H1 (cell line): Measurements from ENCODE around the gene SLC6A2. TPM values are rescaled to one million over a fixed set of nuclear protein-coding genes. Genes with fewer than 3 reads are reported as not detected.

Experiments used
- CTCF ChIA-PET: fragments of 300-600 bp; sonication (Branson Sonifier 250); formaldehyde crosslinking; loops from one replicate; lab custom pipeline; 2021; ENCODE audit not compliant: partially characterized antibody; lab: Charles Lee
- POLR2A ChIA-PET: fragments of 300-600 bp; sonication (Branson Sonifier 250); formaldehyde crosslinking; loops from one replicate; lab custom pipeline; 2021; ENCODE audit warnings: inconsistent platforms; ENCODE audit not compliant: partially characterized antibody; lab: Charles Lee
- DNase-seq, 2 experiments: peaks; one replicate each; pipeline versions ENCODE4 v3.0.0 to v3.0.0-alpha.2; 2010 to 2022; ENCODE audit warnings: low spot score in 2 of 2, low read depth in 1 of 2, mixed read lengths in 1 of 2
- FAIRE-seq: peaks from 2 replicates; lab custom pipeline; 2011; peaks lifted over from hg19 to GRCh38; lab: Jason Lieb, UNC
- H2AFZ ChIP-seq: 2 replicates; pipeline ENCODE4 v1.8.1; 2012; ENCODE audit warnings: low read length, inconsistent platforms
- H2AK5ac ChIP-seq: 2 replicates; pipeline ENCODE4 v1.6.1; 2013; ENCODE audit warnings: low read depth, low read length
- H2BK120ac ChIP-seq: replicated peaks from 2 replicates; pipeline ENCODE3; 2013; ENCODE audit warnings: low read depth, low read length, inconsistent platforms
- H2BK12ac ChIP-seq: 2 replicates; pipeline ENCODE4 v1.6.1; 2013; ENCODE audit warnings: low read depth, low read length
- H2BK15ac ChIP-seq: 2 replicates; pipeline ENCODE4 v1.6.1; 2013; ENCODE audit warnings: low read length
- H2BK20ac ChIP-seq: 2 replicates; pipeline ENCODE4 v1.6.1; 2013; ENCODE audit warnings: low read length
- H2BK5ac ChIP-seq: 2 replicates; pipeline ENCODE4 v1.6.1; 2013; ENCODE audit warnings: low read depth, low read length
- H3K14ac ChIP-seq: 2 replicates; pipeline ENCODE4 v1.6.1; 2013; ENCODE audit warnings: inconsistent platforms; ENCODE audit not compliant: insufficient read length
- H3K18ac ChIP-seq: 2 replicates; pipeline ENCODE4 v1.6.1; 2013; ENCODE audit warnings: low read length; ENCODE audit errors: extremely low read depth
- H3K23ac ChIP-seq: 2 replicates; pipeline ENCODE4 v1.6.1; 2013; ENCODE audit warnings: inconsistent platforms; ENCODE audit not compliant: insufficient read length
- H3K23me2 ChIP-seq: 2 replicates; pipeline ENCODE4 v1.6.1; 2013; ENCODE audit warnings: low read depth, low read length
- H3K27ac ChIP-seq: 2 replicates; pipeline ENCODE4 v1.6.1; 2011; ENCODE audit warnings: low read depth, low read length, inconsistent platforms
- H3K27me3 ChIP-seq, 4 experiments: replicated peaks in 1 of 4; 1 replicate in 1 of 4; 2 replicates in 3 of 4; pipeline versions ENCODE4 v1.6.1 to v1.8.1; 2011 to 2013; ENCODE audit warnings: low read length in 3 of 4, mild to moderate bottlenecking in 3 of 4, inconsistent platforms in 2 of 4, mixed read lengths in 2 of 4, moderate library complexity in 1 of 4; ENCODE audit not compliant: control insufficient read depth in 3 of 4, insufficient read depth in 3 of 4; ENCODE audit errors: extremely low read depth in 1 of 4
- H3K36me3 ChIP-seq, 4 experiments: 2 replicates each; pipeline versions ENCODE4 v1.6.1 to v1.8.1; 2011 to 2013; ENCODE audit warnings: mild to moderate bottlenecking in 4 of 4, low read length in 3 of 4, moderate library complexity in 2 of 4, control low read depth in 1 of 4, inconsistent platforms in 1 of 4; ENCODE audit not compliant: insufficient read depth in 4 of 4, control insufficient read depth in 2 of 4
- H3K4ac ChIP-seq: replicated peaks from 2 replicates; pipeline ENCODE3; 2013; ENCODE audit warnings: low read length, low read depth, mixed read lengths, inconsistent platforms; ENCODE audit not compliant: insufficient read length
- H3K4me1 ChIP-seq, 4 experiments: replicated peaks in 1 of 4; 1 replicate in 1 of 4; 2 replicates in 3 of 4; pipeline versions ENCODE4 v1.6.1 to v1.8.1; 2011 to 2013; ENCODE audit warnings: low read length in 3 of 4, inconsistent platforms in 2 of 4, mixed read lengths in 1 of 4; ENCODE audit not compliant: insufficient read depth in 4 of 4, control insufficient read depth in 3 of 4
- H3K4me2 ChIP-seq, 2 experiments: 2 replicates each; pipeline versions ENCODE4 v1.6.1 to v1.8.1; 2011 to 2013; ENCODE audit warnings: low read depth in 2 of 2, low read length in 2 of 2, control low read depth in 1 of 2, inconsistent platforms in 1 of 2, mild to moderate bottlenecking in 1 of 2; ENCODE audit not compliant: insufficient read depth in 1 of 2
- H3K4me3 ChIP-seq, 4 experiments: fragments of 200-600, 300-600 bp in 1 of 4; sonication (generic), shearing (Covaris generic), sonication (Bioruptor Twin) in 1 of 4; 2 replicates each; pipeline versions ENCODE4 v1.5.1 to v1.8.1; 2011 to 2016; ENCODE audit warnings: low read length in 4 of 4, low read depth in 3 of 4, control low read depth in 2 of 4, inconsistent platforms in 2 of 4, mild to moderate bottlenecking in 2 of 4, mixed read lengths in 1 of 4, moderate library complexity in 1 of 4; ENCODE audit not compliant: insufficient read depth in 2 of 4; ENCODE audit errors: extremely low read depth in 1 of 4
- H3K56ac ChIP-seq: replicated peaks from 2 replicates; pipeline ENCODE3; 2013; ENCODE audit warnings: low read depth, mild to moderate bottlenecking, mixed read lengths, low read length, inconsistent platforms; ENCODE audit not compliant: insufficient read length
- H3K79me1 ChIP-seq: 2 replicates; pipeline ENCODE4 v1.6.1; 2013; ENCODE audit warnings: low read depth, low read length, control low read depth
- H3K79me2 ChIP-seq, 2 experiments: 2 replicates each; pipeline versions ENCODE4 v1.6.1 to v1.8.1; 2012 to 2013; ENCODE audit warnings: low read length in 2 of 2, mild to moderate bottlenecking in 2 of 2, inconsistent platforms in 1 of 2; ENCODE audit not compliant: insufficient read depth in 2 of 2, control insufficient read depth in 1 of 2
- H3K9ac ChIP-seq, 4 experiments: replicated peaks in 1 of 4; 1 replicate in 1 of 4; 2 replicates in 3 of 4; pipeline versions ENCODE4 v1.6.1 to v1.8.1; 2011 to 2013; ENCODE audit warnings: low read depth in 3 of 4, low read length in 3 of 4, control low read depth in 2 of 4, mild to moderate bottlenecking in 2 of 4, moderate library complexity in 2 of 4, inconsistent platforms in 1 of 4; ENCODE audit errors: extremely low read depth in 1 of 4
- H3K9me3 ChIP-seq, 2 experiments: 2 replicates each; pipeline versions ENCODE4 v1.6.1 to v1.8.1; 2012 to 2013; ENCODE audit warnings: mild to moderate bottlenecking in 2 of 2, moderate library complexity in 2 of 2, control low read depth in 1 of 2, inconsistent platforms in 1 of 2, low read depth in 1 of 2, low read length in 1 of 2, mixed read lengths in 1 of 2; ENCODE audit not compliant: insufficient read depth in 2 of 2
- H4K20me1 ChIP-seq, 2 experiments: replicated peaks in 1 of 2; 2 replicates each; pipeline versions ENCODE3 to v1.8.1; 2011 to 2013; ENCODE audit warnings: inconsistent platforms in 2 of 2, low read length in 2 of 2, mild to moderate bottlenecking in 1 of 2; ENCODE audit not compliant: insufficient read depth in 2 of 2, control insufficient read depth in 1 of 2
- H4K5ac ChIP-seq: 2 replicates; pipeline ENCODE4 v1.6.1; 2013; ENCODE audit warnings: low read length, low read depth, mixed read lengths, inconsistent platforms; ENCODE audit not compliant: insufficient read length
- H4K8ac ChIP-seq: 2 replicates; pipeline ENCODE4 v1.8.0; 2013; ENCODE audit warnings: mild to moderate bottlenecking, moderate library complexity, low read length, inconsistent platforms; ENCODE audit not compliant: insufficient read depth; ENCODE audit errors: extremely low read depth
- H4K91ac ChIP-seq: replicated peaks from 2 replicates; pipeline ENCODE3; 2013; ENCODE audit warnings: low read length, mixed read lengths, inconsistent platforms; ENCODE audit not compliant: insufficient read length
- CEBPB ChIP-seq: IDR thresholded peaks from 2 replicates; pipeline ENCODE4 v1.6.1; 2012; ENCODE audit warnings: low read depth, low read length
- POLR2AphosphoS5 ChIP-seq: IDR thresholded peaks from 2 replicates; pipeline ENCODE4 v1.6.1; 2011; ENCODE audit warnings: low read depth, low read length
- RAD21 ChIP-seq, 2 experiments: IDR thresholded peaks in 1 of 2; conservative IDR thresholded peaks in 1 of 2; 2 replicates each; pipeline ENCODE4 v1.6.1; 2011; ENCODE audit warnings: low read depth in 2 of 2, low read length in 2 of 2, improper control_type of control experiment in 1 of 2, inconsistent platforms in 1 of 2, mild to moderate bottlenecking in 1 of 2, moderate library complexity in 1 of 2
- RXRA ChIP-seq: IDR thresholded peaks from 2 replicates; pipeline ENCODE4 v1.6.1; 2011; ENCODE audit warnings: low read depth, mild to moderate bottlenecking, low read length, moderate library complexity; ENCODE audit not compliant: insufficient read depth
- SUZ12 ChIP-seq: fragments of 200-600 bp; sonication (generic); IDR thresholded peaks from 2 replicates; pipeline ENCODE4 v1.6.1; 2012; ENCODE audit warnings: mild to moderate bottlenecking, inconsistent platforms, low read length, moderate library complexity, mixed read lengths
- TEAD4 ChIP-seq: IDR thresholded peaks from 2 replicates; pipeline ENCODE4 v1.6.1; 2012; ENCODE audit warnings: low read depth, low read length, inconsistent platforms, mixed read lengths
- YY1 ChIP-seq: IDR thresholded peaks from 2 replicates; pipeline ENCODE4 v1.6.1; 2011; ENCODE audit warnings: low read depth, mild to moderate bottlenecking, low read length
- WGBS, 2 experiments: shearing (Covaris generic) in 1 of 2; methylation state at CpG; one replicate each; pipeline versions ENCODE4 v1.1.6 to v1.1.7; 2013 to 2015; ENCODE audit warnings: low lambda C conversion rate in 2 of 2, mixed read lengths in 2 of 2, inconsistent platforms in 1 of 2, low coverage in 1 of 2, missing lambda C conversion rate in 1 of 2; ENCODE audit not compliant: insufficient replicate concordance in 2 of 2, insufficient coverage in 1 of 2, insufficient read length in 1 of 2; ENCODE audit errors: extremely low coverage in 1 of 2, missing lambda C conversion rate in 1 of 2; 5-methylcytosine and 5-hydroxymethylcytosine counted together
- polyA plus RNA-seq, 7 experiments: library from polyadenylated mRNA; depleted of rRNA in 3 of 7; stranded (reverse) in 5 of 7; unstranded in 2 of 7; fragments of >200 nt in 5 of 7; fragments of 200-250 nt in 2 of 7; gene quantifications; 1 replicate in 5 of 7; 2 replicates in 1 of 7; 4 replicates in 1 of 7; pipeline versions ENCODE4 v1.2.1 to v1.2.3, GENCODE V29; 2011 to 2013; ENCODE audit warnings: missing spikeins in 2 of 7, mixed read lengths in 2 of 7
- total RNA-seq: library from RNA; stranded (reverse); fragmentation: NEBNext Ultra II Directional; extraction: Animal tissue kit (Norgen Biotek cat#: 25700); gene quantifications from 2 replicates; pipeline ENCODE4 v1.2.1, GENCODE V29; 2021
- TF ChIP-seq, protein P1 (sequence below): IDR thresholded peaks from 2 replicates; pipeline ENCODE4 v1.6.1; 2012; ENCODE audit warnings: inconsistent platforms
- TF ChIP-seq, protein P2 (sequence below), 3 experiments: IDR thresholded peaks; 1 replicate in 2 of 3; 2 replicates in 1 of 3; pipeline versions ENCODE4 v1.5.1 to v1.6.1; 2011; ENCODE audit warnings: low read length in 3 of 3, mild to moderate bottlenecking in 3 of 3, inconsistent platforms in 2 of 3, low read depth in 1 of 3, moderate library complexity in 1 of 3; ENCODE audit not compliant: insufficient read depth in 1 of 3; ENCODE audit errors: control extremely low read depth in 1 of 3
- TF ChIP-seq, protein P3 (sequence below): IDR thresholded peaks from 2 replicates; pipeline ENCODE4 v1.6.1; 2011; ENCODE audit warnings: low read depth, mild to moderate bottlenecking, low read length; ENCODE audit not compliant: insufficient read depth

The SLC6A2 gene
- total and polyA plus RNA-seq, 2 of the 8 experiments (the other 6 are each of a cell fraction or from before 2014, with no cell fraction given): 0.35 TPM; not detected in 1

DNA sequence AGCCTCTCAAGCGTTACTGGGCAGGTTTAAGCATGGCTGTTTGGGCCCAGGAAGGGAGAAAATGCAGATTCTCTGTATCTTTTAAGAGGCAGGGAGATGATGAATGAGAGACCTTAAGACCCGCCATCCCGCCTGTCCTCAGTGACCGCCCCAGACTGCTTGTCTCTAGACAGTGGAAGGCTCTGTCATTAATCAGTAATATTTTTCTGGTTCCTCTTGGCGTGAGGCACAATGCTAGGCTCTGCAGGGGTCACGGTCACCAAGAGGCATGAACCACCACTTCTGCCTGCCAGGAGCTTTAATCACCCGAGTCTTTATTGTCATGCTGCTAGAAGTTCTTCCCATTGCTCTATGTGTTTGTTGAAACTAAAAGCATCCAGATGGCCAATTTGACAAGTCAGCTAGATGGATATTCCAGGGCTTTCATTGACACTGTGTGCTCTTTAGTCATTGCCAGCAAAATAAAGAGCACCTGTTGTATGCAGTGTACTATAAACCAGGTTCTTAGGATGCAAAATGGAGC, 3.2 kb downstream of the SLC6A2 start:
- H3K4me2 ChIP-seq: no peak overlapping the region
- no peaks in the 10 kb centered on the region for H3K79me1 ChIP-seq
- H2AK5ac ChIP-seq: no peak overlapping the region
- H2BK5ac ChIP-seq: no peak overlapping the region
- no peak overlapping the region for H4K8ac ChIP-seq
- no peaks in the 10 kb centered on the region for H3K9me3 ChIP-seq
- H3K79me2 ChIP-seq: no peaks in the 10 kb centered on the region
- H3K23ac ChIP-seq: no peak overlapping the region
- H2AFZ ChIP-seq: no peak overlapping the region
- no peak overlapping the region for H3K4me3 ChIP-seq
- CTCF ChIA-PET: interaction anchor here (0.8 to 7.7 kb wide), 12 partner anchors 11 to 194 kb away, joined by 3 to 94 read pairs (median 5); no protein-coding TSS in a partner anchor
- no peak overlapping the region for H2BK12ac ChIP-seq
- no peak overlapping the region for H4K5ac ChIP-seq
- peaks cover 0 to 3% (median 1%) of the 10 kb centered on the region in 4 experiments; a peak in 4 of 7 replicates for H3K4me1 ChIP-seq
- no peak overlapping the region for H3K18ac ChIP-seq
- DNase-seq (no peak), FAIRE-seq (no peak)
- H4K91ac ChIP-seq: no peak overlapping the region
- no peaks in the 10 kb centered on the region for H3K36me3 ChIP-seq
- no peak overlapping the region for H3K14ac ChIP-seq
- H2BK20ac ChIP-seq: no peak overlapping the region
- peaks cover 16% of the 10 kb centered on the region for H3K23me2 ChIP-seq
- no peak overlapping the region for H2BK120ac ChIP-seq
- no peak overlapping the region for H2BK15ac ChIP-seq
- POLR2A ChIA-PET: no interaction called here
- peaks cover 35 to 53% (median 45%) of the 10 kb centered on the region in 4 experiments for H3K27me3 ChIP-seq
- H3K27ac ChIP-seq: no peak overlapping the region
- peaks cover 0 to 3% of the 10 kb centered on the region in 2 experiments for H4K20me1 ChIP-seq
- H3K4ac ChIP-seq: no peak overlapping the region
- H3K9ac ChIP-seq: no peak overlapping the region
- WGBS, 2 experiments: 87% methylated on average over 7 of the region's 7 CpGs; no CpG with 5 or more reads in 1 of the 2 experiments
- no peak overlapping the region for H3K56ac ChIP-seq
- TF ChIP-seq POLR2AphosphoS5: no peak
- no peak for TF ChIP-seq RXRA
- no peak for TF ChIP-seq TEAD4
- TF ChIP-seq, protein P1, sequence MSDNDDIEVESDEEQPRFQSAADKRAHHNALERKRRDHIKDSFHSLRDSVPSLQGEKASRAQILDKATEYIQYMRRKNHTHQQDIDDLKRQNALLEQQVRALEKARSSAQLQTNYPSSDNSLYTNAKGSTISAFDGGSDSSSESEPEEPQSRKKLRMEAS: no peak
- no peak for TF ChIP-seq SUZ12
- no peak for TF ChIP-seq YY1
- TF ChIP-seq, protein P2, sequence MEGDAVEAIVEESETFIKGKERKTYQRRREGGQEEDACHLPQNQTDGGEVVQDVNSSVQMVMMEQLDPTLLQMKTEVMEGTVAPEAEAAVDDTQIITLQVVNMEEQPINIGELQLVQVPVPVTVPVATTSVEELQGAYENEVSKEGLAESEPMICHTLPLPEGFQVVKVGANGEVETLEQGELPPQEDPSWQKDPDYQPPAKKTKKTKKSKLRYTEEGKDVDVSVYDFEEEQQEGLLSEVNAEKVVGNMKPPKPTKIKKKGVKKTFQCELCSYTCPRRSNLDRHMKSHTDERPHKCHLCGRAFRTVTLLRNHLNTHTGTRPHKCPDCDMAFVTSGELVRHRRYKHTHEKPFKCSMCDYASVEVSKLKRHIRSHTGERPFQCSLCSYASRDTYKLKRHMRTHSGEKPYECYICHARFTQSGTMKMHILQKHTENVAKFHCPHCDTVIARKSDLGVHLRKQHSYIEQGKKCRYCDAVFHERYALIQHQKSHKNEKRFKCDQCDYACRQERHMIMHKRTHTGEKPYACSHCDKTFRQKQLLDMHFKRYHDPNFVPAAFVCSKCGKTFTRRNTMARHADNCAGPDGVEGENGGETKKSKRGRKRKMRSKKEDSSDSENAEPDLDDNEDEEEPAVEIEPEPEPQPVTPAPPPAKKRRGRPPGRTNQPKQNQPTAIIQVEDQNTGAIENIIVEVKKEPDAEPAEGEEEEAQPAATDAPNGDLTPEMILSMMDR (IDR thresholded peaks at IDR 0.05; ENCODE audit: control extremely low read depth in 1 of 3, insufficient read depth in 1 of 3, low read depth in 1 of 3, low read length in 3 of 3): no peak
- no peak for TF ChIP-seq RAD21 (IDR thresholded peaks at IDR 0.05 in 1 of 2, conservative IDR thresholded peaks at IDR 0.05 in 1 of 2; ENCODE audit: low read depth in 2 of 2, low read length in 2 of 2)
- TF ChIP-seq CEBPB: no peak
- TF ChIP-seq, protein P3, sequence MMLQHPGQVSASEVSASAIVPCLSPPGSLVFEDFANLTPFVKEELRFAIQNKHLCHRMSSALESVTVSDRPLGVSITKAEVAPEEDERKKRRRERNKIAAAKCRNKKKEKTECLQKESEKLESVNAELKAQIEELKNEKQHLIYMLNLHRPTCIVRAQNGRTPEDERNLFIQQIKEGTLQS: no peak
